NCI-H526 treated with DMSO at 0.1 percent for 48 hours (cell line): Measurements from ENCODE around the gene TBCB.
"Not testable (repeated sequence)": the region's sequence is repeated elsewhere in the genome, so short reads cannot be mapped to it uniquely, and the experiment has no call there.

Source experiments
- DNase-seq: peaks from one replicate; lab custom pipeline; 2025; lab: John Stamatoyannopoulos, UW

Gene TBCB, protein sequence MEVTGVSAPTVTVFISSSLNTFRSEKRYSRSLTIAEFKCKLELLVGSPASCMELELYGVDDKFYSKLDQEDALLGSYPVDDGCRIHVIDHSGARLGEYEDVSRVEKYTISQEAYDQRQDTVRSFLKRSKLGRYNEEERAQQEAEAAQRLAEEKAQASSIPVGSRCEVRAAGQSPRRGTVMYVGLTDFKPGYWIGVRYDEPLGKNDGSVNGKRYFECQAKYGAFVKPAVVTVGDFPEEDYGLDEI

GRCh38 chr19:36115453-36116343 is at the start of gene TBCB:
TSS of gene TBCB (plus strand) at chr19:36115468. CDS start at chr19:36115561, 93 bp downstream.
- peak; percentile 49 for DNase-seq

GRCh38 chr19:36067681-36068080 is 47.6 kb upstream of the TBCB start:
- DNase-seq, result no peak

GRCh38 chr19:36068810-36069499 is 46.3 kb upstream of the TBCB start:
- DNase-seq, result not testable (repeated sequence)

DNA sequence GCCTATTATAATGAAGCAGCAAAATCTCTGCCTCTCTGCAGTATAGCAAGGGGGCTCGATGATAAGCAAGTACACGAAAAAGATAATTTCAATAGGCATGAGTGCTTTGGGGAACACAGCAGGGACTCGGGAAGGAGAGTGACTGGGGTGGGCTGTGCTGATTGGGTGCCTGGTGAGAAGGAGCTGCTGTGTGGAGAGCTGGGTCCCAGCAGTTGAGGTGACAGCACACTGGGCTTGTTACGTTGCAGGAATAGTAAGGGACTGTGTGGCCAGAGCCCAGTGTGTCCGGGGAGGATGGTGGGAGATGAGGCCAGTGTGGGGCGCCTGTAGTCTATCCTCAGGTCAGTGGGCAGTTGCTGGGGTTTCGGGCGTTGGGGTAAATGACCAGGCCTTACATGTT is 43.2 kb upstream of the TBCB start:
- DNase-seq, result no peak

GRCh38 chr19:36073121-36073876 is 42.0 kb upstream of the TBCB start:
- no peak for DNase-seq

GRCh38 chr19:36079389-36079945 is 35.8 kb upstream of the TBCB start:
- no peak for DNase-seq

GRCh38 chr19:36081385-36081784 is 33.9 kb upstream of the TBCB start:
- no peak for DNase-seq

GRCh38 chr19:36081894-36082293 is 33.4 kb upstream of the TBCB start:
- DNase-seq, result no peak

- no peak for DNase-seq
Observed at GRCh38 chr19:36082916-36083315, 32.4 kb upstream of the TBCB start.

GRCh38 chr19:36084231-36085009 is 30.8 kb upstream of the TBCB start:
- no peak for DNase-seq

DNA sequence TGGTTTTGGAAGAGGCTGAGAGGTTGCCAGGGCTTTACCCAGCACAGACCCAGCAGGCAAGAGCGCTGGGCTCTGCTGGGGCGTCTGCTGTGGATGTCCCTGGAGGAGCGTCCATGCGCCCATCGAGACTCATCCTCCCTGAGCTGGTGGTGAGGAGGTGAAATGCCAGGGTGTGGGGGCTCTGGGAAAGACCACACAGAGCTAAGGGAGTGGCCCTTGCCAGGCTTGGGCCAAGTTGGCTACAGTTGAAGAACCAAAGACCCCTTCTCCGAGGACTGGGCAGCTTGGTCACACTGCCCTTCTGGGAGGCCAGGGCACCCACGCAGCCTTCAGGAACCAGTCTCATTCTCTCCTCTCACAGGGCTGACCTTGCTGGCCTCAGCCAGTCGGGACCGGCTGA is 28.9 kb upstream of the TBCB start:
- no peak for DNase-seq

- no peak for DNase-seq
Observed at GRCh38 chr19:36089847-36090246, 25.4 kb upstream of the TBCB start.

GRCh38 chr19:36090910-36091695 is 24.2 kb upstream of the TBCB start:
- DNase-seq, result no peak

DNA sequence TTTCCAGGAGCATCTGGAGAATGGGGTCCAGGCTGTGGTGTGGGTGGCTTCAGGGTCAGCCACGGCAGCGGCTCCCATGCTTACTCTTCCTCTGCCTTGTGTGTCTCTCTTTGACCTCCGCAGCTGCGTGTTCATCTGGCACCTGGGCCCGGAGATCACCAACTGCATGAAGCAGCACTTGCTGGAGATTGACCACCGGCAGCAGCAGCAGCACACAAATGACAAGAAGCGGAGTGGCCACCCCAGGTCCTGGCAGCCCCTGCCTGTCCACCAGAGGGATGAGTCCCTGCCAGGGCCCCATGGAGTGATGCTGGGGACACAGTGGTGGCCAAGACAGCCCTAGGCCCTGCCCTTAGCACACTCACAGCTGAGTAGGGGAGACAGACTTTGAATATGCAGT is 22.7 kb upstream of the TBCB start:
- DNase-seq, result no peak

DNA sequence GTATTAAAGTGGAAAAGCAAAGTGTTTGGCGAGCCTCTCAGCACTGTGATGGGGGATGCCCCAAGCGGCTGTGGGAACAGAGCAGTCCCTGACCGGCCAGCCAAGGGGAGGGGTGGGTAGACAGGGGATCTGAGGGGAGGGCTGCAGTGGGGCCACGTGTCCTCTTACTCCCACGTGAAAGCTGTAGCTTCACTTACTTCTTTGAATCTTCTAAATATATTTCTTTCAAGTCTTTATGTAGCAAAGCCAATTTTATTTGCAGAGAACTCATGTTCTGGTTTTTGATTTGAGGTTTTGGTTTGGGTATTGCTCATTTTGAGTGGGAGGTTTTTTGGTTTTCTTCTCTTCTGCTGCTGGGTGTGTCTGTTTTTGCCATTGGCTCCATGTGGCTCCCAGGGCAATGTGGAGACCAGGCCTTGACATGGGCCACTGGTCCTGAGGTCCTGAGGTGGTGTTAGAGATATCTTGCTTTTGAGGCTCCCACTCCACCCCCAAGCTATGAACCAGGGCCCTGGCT is 22.1 kb upstream of the TBCB start:
- no peak for DNase-seq

- no peak for DNase-seq
Observed at GRCh38 chr19:36093687-36094086, 21.6 kb upstream of the TBCB start.

GRCh38 chr19:36097036-36097435 is 18.2 kb upstream of the TBCB start:
- no peak for DNase-seq

GRCh38 chr19:36099166-36099785 is 16.0 kb upstream of the TBCB start:
- no peak for DNase-seq

DNA sequence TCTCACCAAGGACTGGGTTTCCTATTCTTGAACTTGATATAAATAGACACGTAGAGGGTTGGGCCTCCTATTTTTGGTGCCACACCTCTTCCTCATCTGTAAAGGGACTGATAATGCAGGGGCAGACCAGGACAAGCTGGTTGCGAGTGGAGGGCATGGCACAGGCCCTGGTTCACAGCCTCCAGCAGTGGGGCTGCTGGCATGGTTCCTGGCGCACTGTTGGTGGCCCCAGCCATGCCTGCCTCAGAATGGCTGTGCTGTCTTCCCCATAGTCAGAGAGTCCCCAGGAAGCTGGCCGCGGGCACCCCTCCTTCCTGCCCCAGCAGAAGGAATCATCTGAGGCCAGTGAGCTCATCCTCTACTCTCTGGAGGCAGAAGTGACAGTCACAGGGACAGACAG is 14.8 kb upstream of the TBCB start:
- no peak for DNase-seq
